Uterus (tissue), 2 donors: Measurements from ENCODE around the gene ALDH3A2.

Source experiments
- CTCF ChIP-seq, 4 experiments: fragments of 200-600 bp in 2 of 4; fragments of 450-650 bp in 2 of 4; sonication (generic) in 2 of 4; IDR thresholded peaks; one replicate each; pipeline ENCODE4 v1.5.1; 2016 to 2019; ENCODE audit warnings: antibody characterized with exemption in 4 of 4, mild to moderate bottlenecking in 2 of 4, moderate library complexity in 1 of 4
- POLR2A ChIP-seq, 2 donors: fragments of 450-650 bp; IDR thresholded peaks; one replicate each; pipeline ENCODE4 v1.6.1; 2016; ENCODE audit warnings: antibody characterized with exemption in 2 of 2, mild to moderate bottlenecking in 1 of 2, moderate library complexity in 1 of 2

GRCh38 chr17:19671433-19671832 is 22.9 kb downstream of the ALDH3A2 start:
- TF ChIP-seq CTCF (IDR thresholded peaks at IDR 0.05) (no peak), POLR2A (IDR thresholded peaks at IDR 0.05) (no peak)
